B cell (primary cell): ENCODE data around the gene TTC27. TPM values are rescaled to one million over a fixed set of nuclear protein-coding genes. Genes with fewer than 3 reads are reported as not detected.

Experiments used
- ATAC-seq: fragments of 200-7000 bp; cut with Tn5 transposase; one replicate; pipeline ENCODE4 v1.10.0; 2021; ENCODE audit warnings: low read depth, mild to moderate bottlenecking, moderate number of reproducible peaks, moderate library complexity
- CTCF ChIA-PET: fragments of 350-600 bp; sonication (Branson Sonifier 250); formaldehyde crosslinking; loops from one replicate; lab custom pipeline; 2021; ENCODE audit warnings: antibody characterized with exemption, inconsistent platforms; lab: Charles Lee
- POLR2A ChIA-PET: fragments of 350-600 bp; sonication (Branson Sonifier 250); formaldehyde crosslinking; loops from one replicate; lab custom pipeline; 2021; ENCODE audit warnings: antibody characterized with exemption; lab: Charles Lee
- DNase-seq: peaks from one replicate; pipeline ENCODE4 v3.0.0; 2013
- H2AFZ ChIP-seq: 2 replicates; pipeline ENCODE4 v1.6.1; 2012; ENCODE audit warnings: mild to moderate bottlenecking, low read depth, low read length; ENCODE audit not compliant: insufficient read depth, poor library complexity, severe bottlenecking
- H3K27ac ChIP-seq, 2 donors: 1 replicate in 1 of 2; 2 replicates in 1 of 2; pipeline ENCODE4 v1.5.1; 2012 to 2013; ENCODE audit warnings: low read length in 2 of 2, mild to moderate bottlenecking in 2 of 2, moderate library complexity in 1 of 2
- H3K27me3 ChIP-seq, 4 experiments: fragments of 200-600 bp in 1 of 4; sonication (generic) in 1 of 4; replicated peaks in 1 of 4; 1 replicate in 2 of 4; 2 replicates in 2 of 4; pipeline versions ENCODE4 v1.6.1 to v1.7.0; 2013 to 2016; ENCODE audit warnings: low read length in 3 of 4, mild to moderate bottlenecking in 2 of 4, mixed read lengths in 1 of 4, moderate library complexity in 1 of 4; ENCODE audit not compliant: insufficient read depth in 4 of 4, control insufficient read depth in 3 of 4; ENCODE audit errors: control extremely low read depth in 1 of 4
- H3K36me3 ChIP-seq, 2 experiments: replicated peaks in 1 of 2; 1 replicate in 1 of 2; 2 replicates in 1 of 2; pipeline versions ENCODE4 v1.6.1 to v1.7.1; 2013; ENCODE audit warnings: low read length in 1 of 2; ENCODE audit not compliant: insufficient read depth in 2 of 2, control insufficient read depth in 1 of 2; ENCODE audit errors: control extremely low read depth in 1 of 2, extremely low read depth in 1 of 2
- H3K4me1 ChIP-seq, 2 donors: fragments of 200-600 bp in 1 of 2; sonication (generic) in 1 of 2; 1 replicate in 1 of 2; 2 replicates in 1 of 2; pipeline versions ENCODE4 v1.5.1 to v1.6.1; 2013 to 2017; ENCODE audit warnings: low read length in 2 of 2; ENCODE audit not compliant: control insufficient read depth in 2 of 2, insufficient read depth in 2 of 2
- H3K4me2 ChIP-seq: replicated peaks from 2 replicates; pipeline ENCODE3; 2012; ENCODE audit warnings: mild to moderate bottlenecking, low read depth, low read length; ENCODE audit not compliant: poor library complexity, severe bottlenecking
- H3K4me3 ChIP-seq, 5 experiments: fragments of 200-600 bp in 1 of 5; sonication (generic) in 1 of 5; 1 replicate in 3 of 5; 2 replicates in 2 of 5; pipeline versions ENCODE4 v1.5.1 to v1.7.0; 2011 to 2016; ENCODE audit warnings: low read length in 4 of 5, mild to moderate bottlenecking in 4 of 5, low read depth in 2 of 5, control low read depth in 1 of 5, moderate library complexity in 1 of 5; ENCODE audit not compliant: insufficient read depth in 1 of 5; ENCODE audit errors: control extremely low read depth in 1 of 5, extremely low read depth in 1 of 5
- H3K79me2 ChIP-seq: fragments of 200-600 bp; sonication (generic); one replicate; pipeline ENCODE4 v1.6.0; 2016; ENCODE audit warnings: low read length; ENCODE audit not compliant: control insufficient read depth, insufficient read depth
- H3K9ac ChIP-seq: fragments of 200-600 bp; sonication (generic); 2 replicates; pipeline ENCODE4 v1.6.1; 2017; ENCODE audit warnings: mild to moderate bottlenecking, low read length, moderate library complexity
- H3K9me3 ChIP-seq, 3 donors: one replicate each; pipeline versions ENCODE4 v1.6.1 to v1.7.1; 2013; ENCODE audit warnings: low read length in 2 of 3; ENCODE audit not compliant: control insufficient read depth in 2 of 3, insufficient read depth in 1 of 3; ENCODE audit errors: control extremely low read depth in 1 of 3
- H4K20me1 ChIP-seq: 2 replicates; pipeline ENCODE4 v1.6.0; 2012; ENCODE audit warnings: mild to moderate bottlenecking, low read length; ENCODE audit not compliant: insufficient read depth, control insufficient read depth, poor library complexity, severe bottlenecking
- H3K27ac Mint-ChIP-seq: one replicate; pipeline ENCODE4 v1.8.0; 2021; ENCODE audit warnings: mixed read lengths
- H3K27me3 Mint-ChIP-seq: one replicate; pipeline ENCODE4 v1.8.0; 2021; ENCODE audit warnings: mixed read lengths
- H3K4me1 Mint-ChIP-seq: one replicate; pipeline ENCODE4 v1.8.0; 2021; ENCODE audit warnings: mixed read lengths
- H3K4me3 Mint-ChIP-seq: one replicate; pipeline ENCODE4 v1.8.0; 2021; ENCODE audit warnings: mixed read lengths
- H3K9me3 Mint-ChIP-seq: one replicate; pipeline ENCODE4 v1.8.0; 2022; ENCODE audit warnings: mixed read lengths; ENCODE audit not compliant: insufficient read depth
- CTCF ChIP-seq: fragments of 200-600 bp; IDR thresholded peaks from one replicate; pipeline ENCODE4 v1.8.0; 2022; ENCODE audit warnings: antibody characterized with exemption, mild to moderate bottlenecking
- EZH2 ChIP-seq: IDR thresholded peaks from 2 replicates; pipeline ENCODE4 v1.6.1; 2012; ENCODE audit warnings: borderline replicate concordance, low read depth, mild to moderate bottlenecking, moderate library complexity, low read length; ENCODE audit not compliant: insufficient read depth, poor library complexity, severe bottlenecking
- WGBS: methylation state at CpG from one replicate; pipeline ENCODE4 v1.1.5; 2013; ENCODE audit warnings: missing lambda C conversion rate; ENCODE audit not compliant: insufficient coverage; 5-methylcytosine and 5-hydroxymethylcytosine counted together
- intact Hi-C: fragments of 100-400 bp; cut with micrococcal nuclease; formaldehyde crosslinking; loops from one replicate; pipeline ENCODE4 v1.10.0; 2022
- polyA plus RNA-seq: library from polyadenylated mRNA; depleted of rRNA; stranded (reverse); fragments of >200 nt; gene quantifications from 2 replicates; pipeline ENCODE4 v1.2.3, GENCODE V29; 2012
- total RNA-seq, 2 donors: library from RNA; stranded (reverse); fragments of 120-200 nt in 1 of 2; gene quantifications; 1 replicate in 1 of 2; 2 replicates in 1 of 2; pipeline versions ENCODE4 v1.2.3 to v1.2.4, GENCODE V29; 2013 to 2022

TTC27 gene
- total and polyA plus RNA-seq, 2 donors (not counting 1 experiment from before 2014, with no cell fraction given): 22.7 to 28.5 TPM

DNA sequence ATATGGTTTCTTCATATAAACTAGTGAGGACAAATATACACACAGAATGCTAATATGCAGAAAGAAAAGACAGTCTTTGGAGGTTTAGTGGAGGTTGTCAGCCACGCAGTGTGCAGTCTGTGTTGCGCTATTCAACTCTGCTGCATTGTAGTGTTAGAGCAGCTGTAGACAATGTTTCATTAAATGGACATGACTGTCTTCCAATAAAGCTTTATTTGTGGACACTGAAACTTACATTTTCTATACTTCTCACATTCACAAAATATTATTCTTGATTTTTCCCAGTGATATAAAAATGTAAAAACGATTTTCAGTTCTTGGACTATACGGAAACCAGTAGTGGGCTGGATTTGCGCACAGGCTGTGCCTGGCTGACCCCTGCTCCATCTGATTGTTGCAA is 13.3 kb downstream of the TTC27 start:
- H3K4me3 Mint-ChIP-seq: no peak overlapping the region
- Histone ChIP-seq H3K79me2 (peaks cover 5% of the 10 kb centered on the region), H3K36me3 (peaks cover 13 to 62% of the 10 kb centered on the region in 2 experiments), H3K9ac (no peak overlapping the region), H4K20me1 (no peaks in the 10 kb centered on the region), H3K9me3 (no peaks in the 10 kb centered on the region), H3K4me3 (no peak overlapping the region), H3K4me1 (no peaks in the 10 kb centered on the region), H3K4me2 (no peak overlapping the region), H3K27ac (no peak overlapping the region), H3K27me3 (no peaks in the 10 kb centered on the region), H2AFZ (no peak overlapping the region)
- no peaks in the 10 kb centered on the region for H3K9me3 Mint-ChIP-seq
- H3K27me3 Mint-ChIP-seq: no peaks in the 10 kb centered on the region
- ChIA-PET CTCF (no interaction called here), POLR2A (no interaction called here)
- H3K27ac Mint-ChIP-seq: no peak overlapping the region
- WGBS: no CpG with 5 or more reads among the region's 5 CpGs
- ATAC-seq: no peak
- intact Hi-C loops: no loop called here
- TF ChIP-seq CTCF (no peak), EZH2 (no peak)
- H3K4me1 Mint-ChIP-seq: no peaks in the 10 kb centered on the region
- no peak for DNase-seq

- no peak overlapping the region for H3K9ac ChIP-seq
- ATAC-seq (no peak), DNase-seq (no peak)
- H3K27ac ChIP-seq: no peak overlapping the region
- H3K4me3 ChIP-seq: no peak overlapping the region
- no peaks in the 10 kb centered on the region for H3K27me3 ChIP-seq
- Mint-ChIP-seq H3K9me3 (no peaks in the 10 kb centered on the region), H3K4me3 (no peak overlapping the region), H3K4me1 (no peaks in the 10 kb centered on the region), H3K27ac (no peak overlapping the region), H3K27me3 (no peaks in the 10 kb centered on the region)
- 98% methylated on average over 4 of the region's 5 CpGs for WGBS
- H3K4me1 ChIP-seq: no peaks in the 10 kb centered on the region
- no peaks in the 10 kb centered on the region for H4K20me1 ChIP-seq
- CTCF ChIA-PET: interaction anchor here (0.7 kb wide), 1 partner anchor 749 kb away, joined by 4 read pairs; no protein-coding TSS in a partner anchor
- TF ChIP-seq EZH2 (no peak), CTCF (no peak)
- peaks cover 10% of the 10 kb centered on the region for H3K79me2 ChIP-seq
- H3K4me2 ChIP-seq: no peak overlapping the region
- H3K36me3 ChIP-seq: peaks cover 3 to 45% of the 10 kb centered on the region in 2 experiments
- no peak overlapping the region for H2AFZ ChIP-seq
- intact Hi-C loops: no loop called here
- no peaks in the 10 kb centered on the region for H3K9me3 ChIP-seq
- POLR2A ChIA-PET: interaction anchor here (0.7 kb wide), 1 partner anchor 10 kb away, joined by 3 read pairs; no protein-coding TSS in a partner anchor
Observed at GRCh38 chr2:32647180-32647651, 19.4 kb downstream of the TTC27 start.
